NCI-H1694 treated with DMSO at 0.1 percent for 48 hours (cell line): ENCODE measurements around the gene TFB1M.

Experiments used
- DNase-seq: peaks from one replicate; lab custom pipeline; 2025; lab: John Stamatoyannopoulos, UW

Gene TFB1M

GRCh38 chr6:155263373-155264063, 50.8 kb downstream of the TFB1M start, which contains the start of gene CLDN20:
Gene CLDN20 (plus strand): TSS chr6:155264013. CDS start chr6:155275720, 11,707 bp downstream.
- DNase-seq = no peak

- no peak for DNase-seq
These were observed 51.6 kb downstream of the TFB1M start for GRCh38 chr6:155262655-155263054.

- no peak for DNase-seq
These were observed 53.0 kb downstream of the TFB1M start for GRCh38 chr6:155261111-155261900.

GRCh38 chr6:155260686-155261085, 53.6 kb downstream of the TFB1M start:
- DNase-seq = no peak

GRCh38 chr6:155259897-155260296, 54.4 kb downstream of the TFB1M start:
- no peak for DNase-seq

GRCh38 chr6:155259204-155259603, 55.1 kb downstream of the TFB1M start:
- no peak for DNase-seq

GRCh38 chr6:155257796-155258195, 56.5 kb downstream of the TFB1M start:
- no peak for DNase-seq

GRCh38 chr6:155256122-155256795, 58.0 kb downstream of the TFB1M start:
- no peak for DNase-seq

- no peak for DNase-seq
These were observed 60.1 kb downstream of the TFB1M start for GRCh38 chr6:155254139-155254538.

GRCh38 chr6:155253337-155253736, 60.9 kb downstream of the TFB1M start:
- DNase-seq = no peak

- DNase-seq = no peak
These were observed 61.7 kb downstream of the TFB1M start for GRCh38 chr6:155252581-155252980.

- no peak for DNase-seq
These were observed 63.4 kb downstream of the TFB1M start for GRCh38 chr6:155250701-155251381.

GRCh38 chr6:155248008-155249001, 66.0 kb downstream of the TFB1M start:
- DNase-seq = peak; percentile 1

GRCh38 chr6:155247618-155248007, 66.7 kb downstream of the TFB1M start:
- no peak for DNase-seq

- no peak for DNase-seq
These were observed 67.5 kb downstream of the TFB1M start for GRCh38 chr6:155246825-155247224.

GRCh38 chr6:155245831-155246230, 68.5 kb downstream of the TFB1M start:
- no peak for DNase-seq

- no peak for DNase-seq
These were observed 69.1 kb downstream of the TFB1M start for GRCh38 chr6:155245193-155245592.

- DNase-seq = no peak
These were observed 69.8 kb downstream of the TFB1M start for GRCh38 chr6:155244434-155244833.

GRCh38 chr6:155241966-155242365, 72.3 kb downstream of the TFB1M start:
- DNase-seq = no peak

- DNase-seq = no peak
These were observed 73.2 kb downstream of the TFB1M start for GRCh38 chr6:155240905-155241600.
